GM21529 (cell line): ENCODE data around the gene BBC3.
"Not testable (repeated sequence)": the region's sequence is repeated elsewhere in the genome, so short reads cannot be mapped to it uniquely, and the experiment has no call there.

Experiments
- ATAC-seq: cut with Tn5 transposase; IDR thresholded peaks from one replicate; pipeline ENCODE4 v1.9.1; 2021; ENCODE audit not compliant: unreplicated experiment

Gene BBC3

GRCh38 chr19:47258434-47258833 lies 27.4 kb upstream of the BBC3 start:
- no peak for ATAC-seq

GRCh38 chr19:47257411-47258169 lies 26.6 kb upstream of the BBC3 start:
- ATAC-seq: peak; percentile 0

GRCh38 chr19:47256693-47257410 lies 25.9 kb upstream of the BBC3 start:
- ATAC-seq: peak; percentile 67

DNA sequence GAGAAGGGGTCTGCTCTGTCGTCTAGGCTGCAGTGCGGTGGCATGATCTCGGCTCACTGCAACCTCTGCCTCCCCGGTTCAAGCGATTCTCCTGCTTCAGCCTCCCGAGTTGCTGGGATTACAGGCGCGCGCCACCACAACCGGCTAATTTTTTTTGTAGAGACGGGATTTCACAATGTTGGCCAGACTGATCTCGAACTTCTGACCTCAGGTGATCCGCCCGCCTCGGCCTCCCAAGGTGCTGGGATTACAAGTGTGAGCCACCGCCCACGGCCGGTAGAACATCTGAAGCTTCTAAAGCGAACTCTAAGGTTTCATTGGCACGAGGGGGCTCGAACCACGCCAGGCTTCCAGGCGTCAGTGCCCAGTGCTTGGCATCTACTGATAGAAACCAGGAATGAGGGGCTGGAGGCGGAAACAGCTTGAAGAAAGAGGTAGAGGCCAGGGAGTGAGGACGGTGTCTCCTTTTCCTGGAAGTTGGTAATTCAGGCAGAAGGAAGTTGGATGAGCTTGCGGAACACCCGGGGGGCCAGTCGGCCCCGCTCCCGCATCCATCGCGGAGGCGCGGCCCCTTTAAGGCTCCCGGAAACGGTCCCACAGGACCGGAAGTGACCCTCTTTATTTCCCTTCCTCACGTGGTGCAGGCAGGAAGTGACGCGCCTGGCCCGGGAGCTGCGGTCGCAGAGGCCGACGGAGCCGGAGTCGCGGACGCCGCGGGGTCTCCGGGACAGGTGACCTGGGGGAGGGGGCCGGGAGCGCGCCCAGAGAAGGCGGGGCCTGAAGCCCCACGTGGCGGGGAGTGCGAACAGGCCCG lies 25.1 kb upstream of the BBC3 start, which contains the start of gene CCDC9:
Gene CCDC9 (plus strand): TSS at position 647 of the 814 bp plus-strand sequence. CDS start 1,876 bp downstream, outside the sequence.
- ATAC-seq: peak; percentile 49

- no peak for ATAC-seq
These were observed 23.0 kb upstream of the BBC3 start for GRCh38 chr19:47253970-47254369.

DNA sequence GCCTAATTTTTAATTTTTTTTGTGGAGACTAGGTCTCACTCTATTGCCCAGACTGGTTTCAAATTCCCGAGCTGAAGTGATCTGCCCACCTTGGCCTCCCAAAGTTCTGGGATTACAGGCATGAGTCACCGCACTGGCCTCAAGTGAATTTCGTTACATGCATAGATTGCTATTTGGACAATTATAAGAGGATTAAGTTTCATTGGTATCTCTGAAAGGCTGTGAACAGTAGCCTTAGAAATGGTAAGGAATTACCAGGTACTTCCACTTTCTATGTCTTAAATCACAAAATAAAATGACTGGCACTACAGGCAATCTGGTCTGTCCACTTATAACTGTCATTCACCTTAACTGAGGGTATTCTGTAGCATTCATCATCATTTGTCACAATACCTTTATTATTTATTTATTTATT lies 22.5 kb upstream of the BBC3 start:
- no peak for ATAC-seq

- not testable (repeated sequence) for ATAC-seq
These were observed 22.0 kb upstream of the BBC3 start for GRCh38 chr19:47253016-47253415.

- no peak for ATAC-seq
These were observed 16.4 kb upstream of the BBC3 start for GRCh38 chr19:47247308-47247990.

DNA sequence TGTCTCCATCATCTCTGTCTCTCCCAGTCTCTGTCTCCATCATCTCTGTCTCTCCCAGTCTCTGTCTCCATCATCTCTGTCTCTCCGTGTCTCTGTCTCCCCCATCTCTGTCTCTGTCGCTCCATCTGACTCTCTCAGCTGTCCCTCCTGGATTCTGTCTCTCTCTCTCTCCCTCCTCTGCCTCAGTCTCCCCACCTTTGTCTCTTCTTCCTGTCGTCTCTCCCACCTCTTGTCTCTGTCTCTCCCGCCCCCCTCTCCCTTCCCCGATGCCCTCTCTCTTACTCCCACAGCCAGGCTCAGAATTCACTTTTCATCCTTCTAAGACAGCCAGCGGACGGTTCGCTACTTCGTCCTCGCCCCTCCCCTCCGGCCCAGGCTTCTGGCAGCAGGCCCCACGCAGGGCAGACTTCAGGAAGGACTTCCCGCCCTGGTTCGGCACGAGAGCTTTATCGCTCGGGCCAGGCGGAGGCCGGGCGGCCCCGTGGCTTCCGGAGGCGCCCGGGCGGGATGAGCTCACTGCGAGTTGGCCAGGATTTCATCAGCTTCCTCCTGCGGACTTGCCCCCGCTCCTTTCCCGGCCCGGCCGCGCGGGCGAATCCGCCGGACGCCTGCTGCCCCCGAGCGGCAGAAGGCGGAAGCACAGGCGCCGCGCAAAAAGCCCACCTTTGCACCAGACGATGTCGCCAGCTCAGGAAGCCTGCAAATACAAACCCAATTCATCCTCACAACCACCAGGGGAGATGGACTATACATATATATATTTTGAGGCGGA lies 13.0 kb upstream of the BBC3 start:
- peak; percentile 63 for ATAC-seq

- ATAC-seq: no peak
These were observed 12.4 kb upstream of the BBC3 start for GRCh38 chr19:47243364-47243775.

- ATAC-seq: no peak
These were observed 11.0 kb upstream of the BBC3 start for GRCh38 chr19:47241919-47242577.

DNA sequence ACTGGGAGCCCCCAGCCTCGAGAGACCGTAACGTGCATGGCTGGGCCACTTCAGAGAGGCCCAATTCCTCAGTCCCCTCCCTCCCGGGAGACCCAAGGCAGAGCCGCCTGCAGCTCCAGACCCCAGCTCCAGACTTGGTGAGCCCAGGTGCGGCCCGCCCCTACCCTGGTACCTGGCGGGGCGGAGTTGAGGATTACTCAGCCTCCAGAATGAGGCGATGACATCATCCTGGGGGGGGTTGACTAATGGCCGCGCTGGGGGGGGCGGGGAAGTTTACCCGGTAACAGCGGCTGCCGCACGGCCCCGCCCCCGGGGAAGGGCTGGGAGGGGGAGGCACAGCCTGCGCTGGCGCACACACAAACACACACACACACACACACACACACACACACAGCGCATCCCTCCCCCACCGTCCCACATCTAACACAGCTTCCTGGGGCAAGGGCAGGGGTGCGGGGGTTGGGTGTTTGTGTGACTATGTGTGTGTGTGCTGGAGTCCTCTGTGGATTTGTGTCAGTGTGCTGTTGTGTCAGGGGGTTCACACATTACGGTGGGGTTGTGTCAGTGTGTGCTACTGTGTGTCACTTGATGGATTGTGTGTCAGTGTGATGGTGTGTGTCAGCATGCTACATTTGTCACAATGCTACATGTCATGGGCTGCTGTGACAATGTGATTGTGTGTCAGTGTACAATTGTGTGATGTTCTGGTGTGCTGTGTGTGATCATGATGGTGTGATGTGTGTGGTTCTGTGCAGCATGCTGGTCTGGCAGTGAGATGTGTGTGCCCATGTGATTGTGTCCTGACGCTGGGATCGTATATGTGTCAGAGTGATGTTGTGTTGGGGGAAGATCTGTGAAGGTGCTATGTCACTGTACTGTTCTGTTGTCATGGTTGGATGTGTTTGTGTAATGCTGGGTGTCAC lies 10.3 kb upstream of the BBC3 start:
- ATAC-seq: no peak

- no peak for ATAC-seq
These were observed 9.6 kb upstream of the BBC3 start for GRCh38 chr19:47240556-47240955.

DNA sequence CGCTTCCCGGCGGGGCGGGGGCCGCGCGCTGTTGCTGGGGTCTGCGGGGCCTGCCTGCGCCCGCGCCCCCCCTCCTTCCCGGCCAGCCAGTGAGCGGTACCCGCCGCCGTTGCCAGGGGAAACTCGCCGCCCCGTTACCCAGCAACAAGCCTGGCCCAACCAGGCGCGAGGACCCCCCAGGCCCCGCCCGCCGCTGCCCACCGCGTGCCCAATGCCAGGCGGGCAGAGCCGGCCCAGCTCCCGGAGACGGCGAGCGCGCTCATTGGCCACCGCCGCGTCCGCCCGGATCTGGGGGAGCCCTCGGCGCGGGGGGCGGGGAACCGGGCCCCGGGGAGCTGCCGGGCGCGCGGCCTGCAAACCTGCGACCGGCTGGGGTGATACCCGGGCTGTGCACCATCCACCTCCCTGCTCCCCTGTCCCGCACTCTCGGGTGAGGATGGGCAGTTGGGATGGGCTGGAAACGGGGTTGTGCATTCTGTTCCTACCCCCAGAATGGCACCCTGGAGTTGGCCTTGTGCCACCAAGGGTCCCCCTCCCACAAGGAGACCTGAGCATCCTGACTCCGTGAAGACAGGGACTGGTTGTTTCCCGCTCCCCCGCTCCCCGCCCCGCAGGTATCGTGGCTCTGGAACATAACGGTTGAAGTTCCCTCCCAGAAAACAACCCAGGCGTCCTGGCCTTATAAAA lies 8.8 kb upstream of the BBC3 start:
- ATAC-seq: no peak

DNA sequence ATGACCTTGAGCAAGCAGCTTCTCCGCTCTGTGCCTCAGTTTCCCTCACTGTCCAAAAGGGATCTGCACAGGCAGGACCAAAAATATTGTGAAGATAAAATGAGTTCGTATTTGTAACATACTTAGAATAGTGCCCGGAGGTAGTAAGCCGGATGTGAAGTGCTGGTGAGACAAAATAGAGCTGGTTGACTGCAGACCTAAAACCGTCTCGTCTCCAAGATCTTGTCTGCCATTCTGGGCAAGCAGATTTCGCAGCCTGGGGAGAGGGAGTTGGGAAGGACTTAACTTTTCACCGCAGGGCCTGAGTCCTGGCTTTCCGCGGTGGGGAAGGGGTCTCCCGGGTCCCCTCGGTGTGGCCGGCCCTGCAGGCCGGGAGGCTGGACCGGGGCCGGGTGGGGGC lies 8.2 kb upstream of the BBC3 start:
- no peak for ATAC-seq

DNA sequence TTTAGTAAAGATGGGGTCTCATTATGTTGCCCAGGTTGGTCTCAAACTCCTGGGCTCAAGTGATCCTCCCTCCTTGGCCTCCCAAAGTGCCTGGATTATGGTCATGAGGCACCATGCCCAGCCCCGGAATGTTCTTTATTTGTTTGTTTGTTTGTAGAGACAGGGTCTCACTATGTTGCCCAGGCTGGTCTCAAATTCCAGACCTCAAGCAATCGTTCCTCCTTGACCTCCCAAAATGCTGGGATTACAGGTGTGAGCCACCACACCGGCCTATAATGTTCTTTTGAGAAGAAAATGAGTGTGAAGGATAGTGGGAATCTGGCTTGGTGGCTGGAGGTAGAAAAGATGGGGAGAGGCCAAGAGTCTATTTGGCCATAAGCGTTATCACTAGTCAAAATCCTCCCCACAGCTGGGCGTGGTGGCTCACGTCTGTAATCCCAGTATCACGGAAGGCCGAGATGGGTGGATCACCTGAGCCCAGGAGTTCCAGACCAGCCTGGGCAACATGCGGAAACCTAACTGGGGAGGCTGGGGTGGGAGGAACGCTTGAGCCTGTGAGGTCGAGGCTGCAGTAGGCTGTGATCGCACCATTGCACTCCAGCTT lies 5.2 kb upstream of the BBC3 start:
- no peak for ATAC-seq

DNA sequence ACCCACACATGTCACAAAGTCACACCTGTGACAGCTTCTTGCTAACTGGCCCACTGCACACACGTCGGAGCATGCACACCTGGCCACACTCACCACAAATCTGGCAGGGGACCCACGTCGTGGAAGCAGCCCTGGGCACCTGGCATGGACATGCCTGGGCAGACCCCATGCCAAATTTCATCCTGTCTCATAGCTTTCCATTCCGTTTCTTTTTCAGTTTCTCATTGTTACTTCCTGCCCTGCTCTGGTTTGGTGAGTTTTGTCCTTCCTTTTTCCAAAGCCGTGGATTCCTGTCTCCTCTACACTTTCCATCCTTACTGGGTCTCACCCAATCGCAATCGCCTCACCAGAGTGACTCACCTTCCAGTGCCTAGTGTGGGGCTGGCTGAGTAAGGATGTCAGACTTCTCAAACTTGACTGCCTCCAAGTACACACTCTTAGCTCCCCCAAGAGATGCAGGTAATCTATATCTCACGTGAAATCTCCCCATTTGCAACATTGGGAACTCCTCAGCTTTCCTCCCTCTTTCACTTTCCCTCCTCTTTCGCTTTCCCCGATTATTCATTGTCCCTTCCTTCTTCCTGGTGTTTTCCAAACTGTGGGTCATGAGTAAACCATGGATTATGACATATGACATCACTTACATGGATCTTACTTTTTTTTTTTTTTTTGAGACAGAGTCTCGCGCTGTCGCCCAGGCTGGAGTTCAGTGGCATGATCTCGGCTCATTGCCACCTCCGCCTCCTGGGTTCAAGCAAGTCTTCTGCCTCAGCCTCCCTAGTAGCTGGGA lies 1.6 kb upstream of the BBC3 start:
- ATAC-seq: no peak
